NCI-H2227 (cell line): ENCODE results near the gene MYO3B.

Source experiments
- DNase-seq: peaks from one replicate; lab custom pipeline; 2025; ENCODE audit not compliant: unreplicated experiment; lab: John Stamatoyannopoulos, UW

MYO3B gene

GRCh38 chr2:170298115-170298514 lies 120.2 kb downstream of the MYO3B start:
- no peak for DNase-seq

DNA sequence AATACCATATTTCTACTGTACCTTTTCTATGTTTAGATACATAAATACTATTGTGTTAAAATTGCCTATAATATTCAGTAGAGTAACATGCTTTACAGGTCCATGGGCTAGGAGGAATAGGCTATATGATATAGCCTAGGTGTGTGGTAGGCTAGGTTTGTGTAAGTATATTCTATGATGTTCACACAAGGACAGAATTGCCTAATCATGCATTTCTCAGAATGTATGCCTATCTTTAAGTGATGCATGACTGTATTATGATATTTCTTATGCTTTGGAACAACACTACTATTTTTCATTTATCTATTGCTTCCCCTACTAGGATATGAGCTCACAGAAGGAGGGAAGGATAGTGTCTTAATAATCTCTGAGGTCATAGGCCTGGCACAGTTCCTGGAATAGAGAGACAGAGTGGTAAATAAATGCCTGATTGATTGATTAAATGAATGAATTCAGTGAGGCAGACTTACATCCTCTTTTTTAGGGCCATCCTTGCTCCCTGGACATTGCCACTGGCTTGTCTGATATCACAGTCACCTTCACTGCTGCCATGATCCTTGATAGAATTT lies 121.0 kb downstream of the MYO3B start:
- DNase-seq, result no peak

DNA sequence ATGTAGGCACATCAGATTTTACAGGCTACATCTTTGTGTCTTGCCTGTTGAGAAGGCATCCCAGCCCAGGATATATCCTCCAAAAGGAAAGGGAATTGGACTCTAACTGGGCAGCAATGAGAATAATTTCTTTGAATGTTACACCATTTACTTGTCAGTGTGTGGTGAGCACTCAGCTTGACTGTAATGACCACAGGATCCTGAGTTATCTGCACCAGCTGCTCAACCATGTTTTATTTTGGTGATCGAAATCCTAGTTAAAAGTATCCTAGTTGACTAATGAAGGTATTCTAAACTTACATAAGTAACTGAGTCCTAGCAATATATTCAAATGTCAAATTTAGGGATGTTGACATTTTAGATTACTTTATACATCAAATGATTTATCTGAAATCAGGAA lies 123.0 kb downstream of the MYO3B start:
- no peak for DNase-seq

GRCh38 chr2:170301626-170302025 lies 123.7 kb downstream of the MYO3B start:
- DNase-seq, result no peak

DNA sequence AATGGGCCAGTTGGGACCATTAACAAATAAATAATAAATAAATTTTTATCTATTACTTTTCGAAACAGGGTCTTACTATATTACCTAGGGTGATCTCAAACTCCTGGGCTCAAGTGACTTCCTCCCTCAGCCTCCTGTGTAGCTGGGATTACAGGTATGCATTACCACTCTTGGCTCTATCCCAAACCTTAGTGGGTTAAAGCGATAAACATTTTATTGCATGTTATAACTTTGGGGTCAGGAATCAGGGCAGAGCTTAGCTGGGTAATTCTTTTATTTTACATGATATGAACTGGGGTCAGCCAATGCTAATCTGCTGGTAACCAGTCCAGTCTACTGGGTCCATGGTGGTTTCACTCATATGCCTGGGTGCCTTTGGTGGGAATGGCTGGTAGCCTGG lies 127.8 kb downstream of the MYO3B start:
- no peak for DNase-seq

DNA sequence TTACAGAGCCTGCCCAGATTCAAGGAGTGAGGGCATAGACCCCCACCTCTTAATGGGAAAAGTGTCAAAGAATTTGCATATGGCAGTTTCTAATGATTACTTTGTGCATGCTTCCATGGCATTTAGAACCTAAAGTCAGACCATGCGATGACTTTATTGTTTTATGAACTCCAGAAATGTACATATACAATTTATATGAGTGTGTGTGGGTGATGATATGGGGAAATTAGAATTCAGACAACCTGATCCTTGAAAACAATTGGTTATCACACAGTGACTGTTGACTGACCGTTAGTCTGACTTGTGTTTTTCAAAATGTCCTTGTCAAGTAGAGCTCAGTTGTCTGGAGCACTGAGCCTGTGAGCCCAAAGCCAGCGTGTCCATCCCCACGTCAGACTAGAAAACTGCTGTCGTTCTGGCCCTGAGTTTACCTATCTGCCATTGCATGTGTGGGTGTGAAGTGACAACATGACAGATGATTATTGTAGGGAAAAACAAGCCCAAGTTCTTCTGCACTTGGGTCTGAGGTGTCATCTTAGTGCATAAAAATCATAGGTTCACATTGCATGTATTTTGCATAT lies 128.4 kb downstream of the MYO3B start:
- DNase-seq, result no peak

DNA sequence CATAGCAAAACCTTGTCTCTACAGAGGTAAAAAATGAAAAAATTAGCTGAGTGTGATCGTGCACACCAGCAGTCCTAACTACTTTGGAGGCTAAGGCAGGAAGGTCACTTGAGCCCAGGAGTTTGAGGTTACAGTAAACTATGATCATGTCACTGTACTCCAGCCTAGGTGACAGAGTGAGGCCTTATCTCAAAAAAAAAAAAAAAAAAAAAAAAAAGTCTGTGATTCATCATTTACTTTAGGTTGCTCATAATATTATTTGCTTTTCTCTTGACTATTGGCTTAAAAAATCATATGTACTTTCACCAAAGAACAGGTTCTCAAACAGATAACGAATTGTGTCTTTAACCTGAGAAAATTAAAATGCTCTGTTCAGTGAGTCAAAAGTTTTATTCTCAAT lies 129.1 kb downstream of the MYO3B start:
- no peak for DNase-seq

DNA sequence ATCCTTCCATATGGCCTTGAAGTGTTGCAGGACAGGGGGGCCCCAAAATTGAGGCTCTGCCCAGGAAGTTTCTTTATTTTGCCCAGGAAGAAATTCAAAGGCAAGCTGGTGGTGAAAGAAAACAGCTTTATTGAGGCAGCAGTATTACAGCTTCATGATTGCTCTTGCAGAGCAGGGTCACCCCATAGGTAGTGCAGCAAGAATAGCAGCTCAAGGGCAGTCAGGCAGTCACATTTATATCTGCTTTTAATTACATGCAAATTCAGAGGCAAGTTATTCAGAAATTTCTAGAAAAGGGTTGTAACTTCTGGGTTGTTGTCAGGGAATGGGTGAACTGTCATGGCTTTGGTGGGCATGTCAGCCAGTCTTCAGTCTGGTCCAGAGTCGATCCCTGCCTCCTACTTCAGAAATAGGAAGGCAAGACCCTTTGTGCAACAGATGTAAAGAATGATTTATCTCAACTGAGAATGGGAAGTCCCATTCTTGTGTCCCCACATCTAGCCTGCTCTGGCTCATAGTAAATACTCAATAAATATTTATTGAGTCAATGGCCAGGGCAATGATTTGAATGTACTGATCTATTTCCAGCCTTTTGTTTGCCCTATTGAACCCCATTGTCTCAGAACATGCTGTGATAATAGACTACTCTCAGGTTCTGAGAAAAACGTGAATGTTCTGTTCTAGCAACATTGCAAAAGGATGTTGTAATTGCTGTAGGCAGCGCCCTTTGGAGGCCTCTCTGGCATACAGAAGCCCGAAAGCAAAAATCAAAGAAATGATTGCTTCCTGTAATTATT lies 129.8 kb downstream of the MYO3B start:
- peak; percentile 91 for DNase-seq

- no peak for DNase-seq
These were observed 133.0 kb downstream of the MYO3B start for GRCh38 chr2:170310876-170311502.

DNA sequence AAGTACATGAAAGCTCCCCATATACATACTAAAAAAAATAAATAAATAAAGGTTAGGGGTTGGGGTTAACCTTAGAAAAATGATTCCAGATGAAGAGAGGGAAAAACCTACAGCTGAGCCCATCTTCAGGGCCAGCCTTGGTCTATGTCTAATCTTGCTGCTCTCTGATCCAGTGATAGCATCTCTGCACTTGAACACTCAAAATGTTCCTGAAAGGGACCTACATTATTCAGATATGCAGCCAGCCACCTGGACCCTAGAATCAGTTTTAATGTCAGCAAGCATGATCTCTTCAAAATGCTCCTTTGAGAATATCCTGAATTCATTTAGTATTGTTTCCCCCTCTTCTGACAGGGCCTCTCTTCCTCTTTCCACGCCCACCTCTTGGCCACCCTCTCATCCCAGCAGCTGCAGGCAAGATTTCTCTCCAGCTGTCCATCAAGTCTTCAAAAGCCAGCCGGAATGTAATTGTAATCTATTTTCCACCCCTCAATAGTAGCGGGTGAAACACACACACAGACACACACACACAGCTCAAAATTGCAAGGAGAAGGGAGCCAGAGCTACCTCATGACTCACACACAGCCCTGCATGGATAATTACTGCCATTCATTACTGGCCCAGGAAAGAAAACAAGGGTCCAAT lies 135.5 kb downstream of the MYO3B start:
- peak; percentile 95 for DNase-seq

DNA sequence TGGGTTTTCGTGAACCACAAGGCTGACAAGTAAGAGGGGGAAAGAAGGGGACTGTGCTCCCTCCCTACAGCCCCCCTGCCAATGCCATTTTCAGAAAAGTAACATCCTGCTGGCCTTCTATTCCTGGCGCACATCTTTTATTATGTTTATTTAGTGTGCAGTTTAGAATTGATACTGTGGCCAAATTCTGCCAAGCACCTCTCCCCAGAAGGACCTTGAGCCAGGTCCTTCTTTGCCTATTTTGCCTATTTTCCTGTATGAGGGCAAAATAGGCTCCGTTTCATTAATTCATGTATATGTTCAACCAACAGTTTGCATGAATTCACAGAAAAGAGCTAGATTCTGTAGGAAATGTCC lies 136.0 kb downstream of the MYO3B start:
- DNase-seq, result no peak

- no peak for DNase-seq
These were observed 136.9 kb downstream of the MYO3B start for GRCh38 chr2:170314744-170315447.

GRCh38 chr2:170320948-170321347 lies 143.0 kb downstream of the MYO3B start:
- DNase-seq, result no peak

DNA sequence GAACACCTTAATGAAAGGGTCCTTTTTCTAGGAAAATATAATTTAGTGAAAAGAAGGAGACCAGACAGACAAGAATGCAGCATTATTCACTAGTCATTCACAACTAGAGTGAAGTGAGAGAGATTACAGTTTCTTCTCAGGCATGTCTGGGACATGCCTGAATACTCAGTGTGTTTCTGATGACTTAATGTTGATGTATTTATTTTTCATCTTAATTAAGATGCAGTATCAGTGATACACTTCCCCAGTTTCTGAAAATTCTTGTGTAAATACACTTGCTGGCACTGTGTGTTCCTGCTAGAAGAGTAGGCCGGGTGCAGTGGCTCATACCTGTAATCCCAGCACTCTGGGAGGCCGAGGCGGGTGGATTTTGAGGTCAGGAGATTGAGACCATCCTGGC lies 143.6 kb downstream of the MYO3B start:
- DNase-seq, result no peak

DNA sequence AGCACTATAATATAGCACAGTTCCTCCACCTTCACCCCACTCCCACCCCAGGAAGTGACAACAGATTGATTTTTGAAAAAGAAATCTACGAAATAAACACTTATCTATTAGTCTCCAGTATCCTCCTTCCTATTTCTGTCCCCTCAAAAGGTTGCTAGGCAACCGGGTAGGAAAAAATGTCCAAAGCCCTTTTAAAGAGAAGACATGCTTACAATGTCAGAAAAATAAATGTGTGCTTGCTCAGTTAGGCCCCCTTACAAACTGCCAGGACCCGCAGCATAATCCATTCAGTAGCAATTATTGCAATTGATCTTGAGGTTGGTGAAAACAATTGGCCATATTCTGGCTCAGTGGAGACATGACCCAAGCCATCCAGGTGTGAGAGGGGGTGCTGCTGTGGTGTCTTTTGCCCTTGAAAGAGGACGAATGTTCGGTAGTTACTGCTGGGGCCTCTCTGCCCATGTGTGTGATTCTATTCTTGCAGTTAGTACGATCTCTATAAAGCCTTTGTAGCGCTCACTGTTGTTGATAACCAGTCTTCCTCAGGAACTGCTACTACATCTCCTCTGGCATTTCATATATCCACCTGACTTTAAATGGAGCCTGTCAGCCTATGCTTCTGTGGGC lies 144.3 kb downstream of the MYO3B start:
- peak; percentile 73 for DNase-seq

DNA sequence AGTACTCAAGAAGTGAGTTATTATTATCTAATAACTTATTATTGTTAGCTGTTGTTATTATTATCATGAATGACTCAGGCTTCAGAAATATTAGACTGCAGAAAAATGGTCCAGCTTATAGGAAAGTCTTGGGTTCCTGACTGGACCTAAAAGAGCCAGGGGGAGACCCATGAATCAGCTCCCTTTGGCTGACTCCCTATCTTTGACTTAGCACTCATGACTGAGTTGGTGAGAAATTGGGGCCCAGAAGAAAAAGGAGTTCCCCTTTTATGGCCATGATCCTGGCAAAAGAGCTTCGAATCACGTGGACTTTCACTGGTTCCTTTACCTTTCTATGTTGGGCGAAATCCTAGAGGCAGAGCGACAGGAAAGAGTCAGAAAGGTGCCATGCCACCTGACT lies 145.8 kb downstream of the MYO3B start:
- DNase-seq, result no peak

DNA sequence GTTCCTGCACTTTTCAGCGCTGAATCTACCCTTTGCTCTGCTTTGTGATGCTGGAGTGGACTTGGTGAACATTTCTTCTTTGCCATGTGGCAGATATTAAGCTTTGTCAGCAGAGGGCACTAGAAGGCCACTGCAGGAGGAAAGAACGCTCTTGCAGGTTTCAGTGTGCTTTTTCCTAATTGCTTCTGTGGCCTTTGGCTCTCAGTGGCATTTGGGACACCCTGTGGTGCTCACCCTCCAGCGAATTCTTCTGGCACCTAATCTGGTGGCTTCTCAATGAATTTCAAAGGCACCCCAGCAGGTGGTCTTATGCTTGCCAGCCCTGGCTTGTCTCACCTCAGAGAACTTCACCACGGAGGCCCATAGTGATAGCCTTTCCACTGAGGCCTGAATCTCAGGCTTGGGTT lies 146.7 kb downstream of the MYO3B start:
- DNase-seq, result peak; percentile 84

DNA sequence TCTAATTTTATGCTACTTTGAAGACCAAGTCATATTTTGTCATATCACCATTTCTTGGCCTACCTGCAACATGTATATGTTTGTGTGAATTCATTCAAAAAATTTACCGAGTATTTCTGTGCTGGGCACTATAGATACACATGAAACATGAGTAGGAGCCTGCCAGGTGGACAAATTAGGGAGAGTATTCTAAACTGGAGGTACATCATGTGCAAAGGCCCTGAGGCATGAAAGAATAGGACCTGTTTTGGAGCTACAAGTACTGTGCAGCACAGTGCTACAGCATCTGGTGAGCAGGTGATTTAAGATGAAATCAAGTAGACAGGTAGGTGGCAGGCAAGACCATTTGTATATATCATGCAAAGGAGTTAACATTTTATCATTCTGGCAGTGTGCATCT lies 152.9 kb downstream of the MYO3B start:
- no peak for DNase-seq

- DNase-seq, result peak; percentile 95
These were observed 154.9 kb downstream of the MYO3B start for GRCh38 chr2:170332676-170333402.

- no peak for DNase-seq
These were observed 157.4 kb downstream of the MYO3B start for GRCh38 chr2:170335351-170335750.
